RWPE1 (cell line): ENCODE measurements around the gene CEBPE.

Experiments used
- CTCF ChIA-PET: fragments of 350-600 bp; sonication (Branson Sonifier 250); formaldehyde crosslinking; extraction: SDS; loops from one replicate; lab custom pipeline; 2021; lab: Yijun Ruan, JAX
- POLR2A ChIA-PET: fragments of 400-600 bp; formaldehyde crosslinking; extraction: SDS; loops from one replicate; lab custom pipeline; 2020; ENCODE audit warnings: antibody characterized with exemption; ENCODE audit not compliant: low non-redundant PET; lab: Yijun Ruan, JAX
- DNase-seq: peaks from one replicate; pipeline ENCODE4 v3.0.0; 2012; ENCODE audit warnings: low spot score
- H3K27ac ChIP-seq: fragments of 450-650 bp; 2 replicates; pipeline ENCODE4 v1.5.1; 2017
- CTCF ChIP-seq: fragments of 450-650 bp; conservative IDR thresholded peaks from 2 replicates; pipeline ENCODE4 v1.5.1; 2017; ENCODE audit warnings: low read depth, mild to moderate bottlenecking

Gene CEBPE

DNA sequence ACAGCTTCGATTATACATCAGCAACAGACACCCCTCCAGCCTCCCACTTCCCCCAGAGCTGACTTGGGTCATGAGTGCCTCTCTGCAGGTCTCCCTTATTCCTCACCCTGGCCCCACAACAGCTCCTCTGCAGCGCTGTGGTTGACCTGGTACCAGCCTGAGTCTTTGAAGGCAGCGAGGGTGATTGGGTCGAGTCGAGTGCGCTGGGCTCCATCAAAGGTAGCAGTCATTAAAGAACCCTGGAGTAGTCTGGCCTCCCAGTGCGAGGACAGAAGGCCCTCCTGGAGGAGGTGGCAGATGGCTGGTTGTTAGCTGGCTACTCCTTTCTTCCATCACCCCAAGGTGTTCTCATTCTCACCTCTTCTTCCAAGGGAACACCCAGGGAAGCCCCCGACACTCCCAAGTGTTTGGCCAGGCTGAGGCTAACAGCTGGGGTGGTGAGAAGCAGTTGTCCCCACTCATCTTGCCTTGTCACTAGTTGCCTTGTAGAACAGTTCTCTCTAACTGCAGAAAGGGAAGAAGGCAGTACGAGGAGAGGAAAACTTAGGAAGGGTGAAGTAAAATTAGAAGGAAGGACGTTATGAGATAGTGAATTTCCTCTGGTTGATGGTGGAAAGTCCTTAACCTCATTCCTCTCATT, 16.9 kb downstream of the CEBPE start:
- ChIA-PET CTCF (interaction anchor here (0.9 to 1.5 kb wide), 4 partner anchors 11 to 33 kb away, joined by 4 to 6 read pairs (median 4); no protein-coding TSS in a partner anchor), POLR2A (no interaction called here)
- H3K27ac ChIP-seq = no peak overlapping the region
- no peak for DNase-seq
- no peak for TF ChIP-seq CTCF

DNA sequence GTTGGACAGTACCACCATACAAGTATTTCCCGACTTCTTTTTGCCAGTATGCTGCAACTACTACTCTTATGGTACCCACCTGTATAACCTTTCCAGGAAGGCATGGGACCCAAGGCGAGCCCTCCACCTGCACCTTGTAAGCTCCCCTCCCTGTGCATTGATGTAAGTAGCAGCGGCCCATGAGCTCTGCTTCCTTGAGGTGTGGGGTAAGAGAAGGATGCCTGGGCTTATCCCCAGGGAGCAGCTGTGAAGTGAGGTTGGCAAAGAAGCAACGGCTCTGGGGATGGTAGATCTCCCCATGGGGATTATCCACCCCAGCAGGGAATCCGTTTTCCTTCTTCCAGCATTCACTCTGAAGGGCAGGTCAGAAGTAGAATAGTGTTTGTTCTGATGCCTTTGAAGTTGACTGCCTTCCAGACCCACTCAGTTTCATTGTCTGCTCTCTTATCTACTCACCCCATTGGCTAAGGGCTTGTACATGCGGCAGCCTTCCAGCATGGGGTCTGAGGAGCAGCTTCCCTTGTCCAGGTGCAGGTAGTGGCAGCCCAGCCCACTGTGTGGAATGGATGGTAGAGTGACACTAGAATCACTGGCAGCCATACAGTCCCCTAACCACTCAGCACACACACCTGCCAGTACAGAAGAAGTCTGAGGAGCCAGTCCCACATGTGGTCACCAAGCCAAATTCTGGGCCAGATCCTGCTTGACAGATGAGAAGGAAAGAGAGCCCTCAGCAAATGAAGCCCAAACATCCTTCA, 17.7 kb downstream of the CEBPE start:
- H3K27ac ChIP-seq = no peak overlapping the region
- no peak for TF ChIP-seq CTCF
- POLR2A ChIA-PET = no interaction called here
- DNase-seq = no peak
- CTCF ChIA-PET = interaction anchor here (0.9 to 1.5 kb wide), 4 partner anchors 10 to 33 kb away, joined by 4 to 6 read pairs (median 4); no protein-coding TSS in a partner anchor

DNA sequence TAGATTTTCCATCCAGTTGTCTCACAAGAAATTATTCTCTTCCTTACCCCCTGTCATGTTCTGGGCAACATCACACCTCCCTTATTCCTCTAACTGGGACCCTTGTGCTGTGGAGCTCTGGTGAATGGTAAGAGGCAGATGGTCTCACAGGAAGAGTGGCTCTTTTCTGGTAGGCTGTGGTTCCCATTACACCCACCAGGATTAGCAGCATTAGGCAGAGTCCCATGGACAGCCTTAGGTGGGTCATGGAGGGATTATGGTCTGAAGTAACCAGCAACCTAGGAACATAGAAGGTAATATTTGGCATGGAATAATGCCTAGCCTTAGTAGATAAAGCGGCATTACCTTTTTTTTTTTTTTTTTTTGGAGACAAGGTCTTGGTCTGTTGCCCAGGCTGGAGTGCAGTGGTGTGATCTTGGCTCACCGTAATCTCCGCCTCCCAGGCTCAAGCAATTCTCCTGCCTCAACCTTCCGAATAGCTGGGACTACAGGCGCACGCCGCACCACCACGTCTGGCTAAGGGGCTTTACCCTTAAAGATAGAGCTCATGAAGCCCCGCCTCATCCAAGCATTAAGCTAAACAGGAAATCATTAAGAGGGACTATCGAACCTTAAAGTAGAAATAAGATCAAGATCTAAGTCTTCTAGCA, 19.7 kb downstream of the CEBPE start:
- ChIA-PET POLR2A (no interaction called here), CTCF (interaction anchor here (0.6 to 1.2 kb wide), 3 partner anchors 9 to 246 kb away, joined by 3 to 4 read pairs (median 3); no protein-coding TSS in a partner anchor)
- DNase-seq = no peak
- H3K27ac ChIP-seq = no peak overlapping the region
- TF ChIP-seq CTCF = no peak

- no peak overlapping the region for H3K27ac ChIP-seq
- CTCF ChIA-PET = interaction anchor here (0.5 to 1.2 kb wide), 4 partner anchors 11 to 202 kb away, joined by 3 to 7 read pairs (median 6); no protein-coding TSS in a partner anchor
- POLR2A ChIA-PET = no interaction called here
- no peak for TF ChIP-seq CTCF
- no peak for DNase-seq
Observed at GRCh38 chr14:23097786-23098185, 21.3 kb downstream of the CEBPE start.

GRCh38 chr14:23095196-23096108, 23.6 kb downstream of the CEBPE start, which contains the start of gene C14orf119:
Gene C14orf119, plus strand, starts transcription at chr14:23095505. Its CDS starts 2,154 bp downstream, at chr14:23097659.
- DNase-seq = peak; percentile 100
- peak within 1 kb of the TSS; percentile 96 for H3K27ac ChIP-seq
- ChIA-PET POLR2A (interaction anchor here (0.6 to 1.7 kb wide), 3 partner anchors 16 to 87 kb away, joined by 3 to 5 read pairs (median 4); no protein-coding TSS in a partner anchor), CTCF (interaction anchor here (0.6 to 2.1 kb wide), 6 partner anchors 18 to 66 kb away, joined by 3 to 12 read pairs (median 6); no protein-coding TSS in a partner anchor)
- no peak for TF ChIP-seq CTCF
